Limb (tissue), 2 donors: Measurements from ENCODE around the gene F5.

Experiments used
- DNase-seq, 2 donors: peaks; one replicate each; pipeline ENCODE4 v3.0.0-alpha.2; 2016; ENCODE audit errors: extremely low spot score in 2 of 2

The F5 gene

GRCh38 chr1:169484101-169484500 is 102.2 kb downstream of the F5 start:
- DNase-seq = no peak

- no peak for DNase-seq
These were observed 102.7 kb downstream of the F5 start for GRCh38 chr1:169483500-169483966.

- no peak for DNase-seq
These were observed 106.8 kb downstream of the F5 start for GRCh38 chr1:169479363-169480066.

- DNase-seq = no peak
These were observed 108.1 kb downstream of the F5 start for GRCh38 chr1:169478094-169478672.

GRCh38 chr1:169475806-169476387 is 110.4 kb downstream of the F5 start:
- DNase-seq = no peak

GRCh38 chr1:169474302-169474995 is 111.8 kb downstream of the F5 start:
- DNase-seq = no peak

GRCh38 chr1:169473347-169473746 is 112.9 kb downstream of the F5 start:
- no peak for DNase-seq

- no peak for DNase-seq
These were observed 113.5 kb downstream of the F5 start for GRCh38 chr1:169472738-169473137.

GRCh38 chr1:169468982-169469381 is 117.3 kb downstream of the F5 start:
- DNase-seq = no peak

GRCh38 chr1:169466259-169467230 is 119.7 kb downstream of the F5 start:
- peak in 1 of 2 donors; percentile 23 for DNase-seq

- no peak for DNase-seq
These were observed 121.0 kb downstream of the F5 start for GRCh38 chr1:169465281-169465680.
